GM21515 (cell line): ENCODE results near the gene FSTL1.

Experiments used
- ATAC-seq: cut with Tn5 transposase; IDR thresholded peaks from one replicate; pipeline ENCODE4 v1.9.1; 2021; ENCODE audit not compliant: unreplicated experiment

Gene FSTL1

GRCh38 chr3:120469440-120469839, 18.6 kb upstream of the FSTL1 start:
- ATAC-seq: no peak

- no peak for ATAC-seq
These were observed 18.0 kb upstream of the FSTL1 start for GRCh38 chr3:120468635-120469295.

GRCh38 chr3:120462409-120462959, 11.7 kb upstream of the FSTL1 start:
- ATAC-seq: no peak

- ATAC-seq: no peak
These were observed 10.6 kb upstream of the FSTL1 start for GRCh38 chr3:120461416-120461815.

GRCh38 chr3:120460862-120461261, 10.1 kb upstream of the FSTL1 start:
- no peak for ATAC-seq

GRCh38 chr3:120460181-120460790, 9.5 kb upstream of the FSTL1 start:
- no peak for ATAC-seq

GRCh38 chr3:120459196-120459595, 8.4 kb upstream of the FSTL1 start:
- no peak for ATAC-seq

- no peak for ATAC-seq
These were observed 7.0 kb upstream of the FSTL1 start for GRCh38 chr3:120457827-120458226.

GRCh38 chr3:120454076-120454689, 3.4 kb upstream of the FSTL1 start:
- no peak for ATAC-seq

GRCh38 chr3:120452816-120453215, 2.0 kb upstream of the FSTL1 start:
- ATAC-seq: no peak

- ATAC-seq: no peak
These were observed 1.0 kb upstream of the FSTL1 start for GRCh38 chr3:120451806-120452205.

- ATAC-seq: no peak
These were observed 525 bp upstream of the FSTL1 start for GRCh38 chr3:120451272-120451761.

GRCh38 chr3:120449701-120450599, 842 bp downstream of the FSTL1 start:
- no peak for ATAC-seq

GRCh38 chr3:120449251-120449650, 1.5 kb downstream of the FSTL1 start:
- ATAC-seq: no peak

GRCh38 chr3:120448756-120449155, 2.0 kb downstream of the FSTL1 start:
- ATAC-seq: no peak

- no peak for ATAC-seq
These were observed 3.7 kb downstream of the FSTL1 start for GRCh38 chr3:120446891-120447668.

- no peak for ATAC-seq
These were observed 5.1 kb downstream of the FSTL1 start for GRCh38 chr3:120445654-120446053.

- ATAC-seq: no peak
These were observed 7.1 kb downstream of the FSTL1 start for GRCh38 chr3:120443626-120444123.

- ATAC-seq: no peak
These were observed 7.7 kb downstream of the FSTL1 start for GRCh38 chr3:120442975-120443517.

GRCh38 chr3:120441776-120442175, 9.0 kb downstream of the FSTL1 start:
- no peak for ATAC-seq
